ENCODE measurements around the gene CTNNAL1.
A peak's percentile ranks its signal among the peaks of the same experiment; 100 is the strongest.

The CTNNAL1 gene

DNA sequence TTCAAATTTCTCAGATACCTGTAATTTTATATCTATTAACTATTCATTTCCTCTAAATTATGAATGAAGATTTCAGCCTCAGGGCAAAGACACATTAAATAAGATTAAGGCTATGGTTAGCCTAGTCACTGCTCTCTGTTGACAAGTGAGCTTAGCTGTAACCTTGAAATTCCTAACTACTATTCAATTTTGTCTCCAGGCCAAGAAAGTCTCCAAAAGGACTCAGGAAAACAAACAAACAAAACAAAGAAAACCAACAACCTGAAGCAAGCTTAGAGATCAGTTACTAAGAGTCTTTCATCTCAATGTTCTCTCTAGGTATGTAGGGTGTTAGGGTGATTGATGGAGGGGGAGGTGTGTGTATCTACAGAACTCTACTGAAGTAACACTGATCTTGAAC is 9.6 kb upstream of the CTNNAL1 start:
- no peak for TF ChIP-seq CTCF (conservative IDR thresholded peaks at IDR 0.05)
- TF ChIP-seq ZFX (IDR thresholded peaks at IDR 0.05): no peak
- H3K27ac ChIP-seq: no peak overlapping the region

DNA sequence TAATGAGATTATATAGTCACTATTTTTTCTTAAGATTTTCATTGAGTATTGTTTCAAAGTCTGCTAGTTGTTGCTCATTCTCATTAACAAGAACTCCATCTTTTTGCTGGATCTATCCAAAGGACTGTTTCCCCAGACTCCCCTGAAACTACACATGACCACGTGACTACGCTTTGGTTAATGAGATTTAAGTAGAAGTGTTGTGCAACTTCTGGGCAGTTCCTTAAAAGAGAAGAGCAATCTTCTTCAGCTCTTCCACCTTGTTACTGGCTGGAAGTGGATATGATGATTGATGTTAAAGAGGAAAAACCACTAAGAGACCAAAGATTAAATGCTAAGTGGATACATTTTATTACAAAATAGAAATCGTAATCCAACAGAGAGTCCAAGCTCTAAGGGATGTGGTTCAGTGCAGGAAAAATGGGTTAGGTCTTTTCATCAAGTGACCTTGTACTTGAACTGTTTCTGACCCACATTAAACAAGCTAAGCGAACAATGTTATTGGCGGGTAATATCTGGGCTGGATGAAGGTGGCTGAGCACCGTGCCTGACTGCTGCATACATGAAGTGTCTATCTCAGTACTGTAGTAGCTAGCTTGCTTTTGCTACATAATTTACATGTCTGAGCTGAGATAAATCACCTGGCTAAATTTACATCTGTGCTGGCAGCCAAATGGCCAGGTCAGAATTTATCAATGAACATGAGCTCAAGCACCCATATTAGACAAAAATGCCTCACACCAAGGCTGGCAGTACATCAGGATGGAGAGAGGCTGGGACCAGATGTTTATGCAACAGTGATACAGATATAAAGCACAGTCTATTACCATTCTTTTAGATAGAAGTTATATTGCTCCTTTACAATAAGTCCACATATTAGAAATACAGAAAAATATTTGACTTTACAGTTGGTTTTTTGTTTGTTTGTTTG is 7.5 kb upstream of the CTNNAL1 start:
- TF ChIP-seq ZFX (IDR thresholded peaks at IDR 0.05) (no peak), CTCF (conservative IDR thresholded peaks at IDR 0.05) (no peak)
- H3K27ac ChIP-seq: peak overlapping the region; percentile 4; the same call in 1 of the 2 replicates

DNA sequence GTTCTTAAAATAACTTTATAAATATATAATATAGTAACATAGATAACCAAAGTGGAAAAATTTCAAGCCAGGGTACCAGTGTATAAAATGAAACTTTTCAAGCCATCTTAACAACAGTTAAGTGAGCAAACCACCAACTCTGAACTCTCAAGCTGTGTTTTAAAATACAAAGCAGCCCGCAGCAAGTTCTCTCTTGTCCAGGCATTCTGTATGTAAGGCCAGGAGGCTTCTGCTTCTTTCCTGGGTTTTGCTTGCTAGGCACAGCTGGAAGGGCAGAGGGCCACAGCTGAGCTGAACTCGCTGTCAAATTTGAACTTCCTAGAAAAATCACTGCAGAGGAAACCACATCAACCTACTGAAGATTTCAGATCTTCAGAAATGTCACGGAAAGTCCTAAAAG is 6.8 kb upstream of the CTNNAL1 start:
- no peak for TF ChIP-seq CTCF (conservative IDR thresholded peaks at IDR 0.05)
- no peak for TF ChIP-seq ZFX (IDR thresholded peaks at IDR 0.05)
- H3K27ac ChIP-seq: no peak overlapping the region

GRCh38 chr9:109019420-109019819 is 6.1 kb upstream of the CTNNAL1 start:
- TF ChIP-seq ZFX (IDR thresholded peaks at IDR 0.05): no peak
- TF ChIP-seq CTCF (conservative IDR thresholded peaks at IDR 0.05): no peak

DNA sequence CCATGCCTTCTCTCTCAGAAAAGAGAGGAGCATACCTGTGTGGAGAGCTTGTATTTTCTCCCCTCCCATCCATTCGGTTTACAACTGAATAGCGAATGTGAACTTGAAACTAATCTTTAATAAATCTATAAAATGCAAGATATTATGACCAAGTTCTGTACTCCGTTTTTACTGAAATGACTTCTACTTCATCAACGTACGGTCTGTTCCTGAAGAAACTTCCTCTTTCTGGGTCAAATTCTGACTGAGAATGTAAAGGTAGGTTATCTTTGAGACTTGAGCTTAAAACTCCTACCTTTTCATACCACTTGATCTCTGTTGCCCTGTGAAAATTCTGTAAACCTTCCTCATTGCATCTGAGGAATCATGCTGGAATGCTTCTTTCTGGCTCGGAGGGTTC is 4.2 kb upstream of the CTNNAL1 start:
- no peak overlapping the region for H3K27ac ChIP-seq
- TF ChIP-seq ZFX (IDR thresholded peaks at IDR 0.05): no peak
- TF ChIP-seq CTCF (conservative IDR thresholded peaks at IDR 0.05): no peak

More at GRCh38 chr9:109019420-109019819, 6.1 kb upstream of the CTNNAL1 start:
- H3K27ac ChIP-seq: no peak overlapping the region

GRCh38 chr9:109017061-109017460 is 3.8 kb upstream of the CTNNAL1 start:
- TF ChIP-seq ZFX (IDR thresholded peaks at IDR 0.05) (no peak), CTCF (conservative IDR thresholded peaks at IDR 0.05) (no peak)
- no peak overlapping the region for H3K27ac ChIP-seq

- H3K27ac ChIP-seq: no peak overlapping the region
- no peak for TF ChIP-seq CTCF (conservative IDR thresholded peaks at IDR 0.05)
- TF ChIP-seq ZFX (IDR thresholded peaks at IDR 0.05): no peak
Measured at GRCh38 chr9:109016132-109016531, 2.8 kb upstream of the CTNNAL1 start.

Data from C4-2B (cell line).